NCI-H748 (cell line): ENCODE data around the gene WDCP.
"Not testable (repeated sequence)": the region's sequence is repeated elsewhere in the genome, so short reads cannot be mapped to it uniquely, and the experiment has no call there.

Source experiments
- DNase-seq: peaks from one replicate; lab custom pipeline; 2025; ENCODE audit not compliant: unreplicated experiment; lab: John Stamatoyannopoulos, UW

The WDCP gene

GRCh38 chr2:24058564-24059271 lies 11.5 kb upstream of the WDCP start:
- DNase-seq = no peak

- DNase-seq = no peak
Observed at GRCh38 chr2:24055750-24056149, 8.6 kb upstream of the WDCP start.

GRCh38 chr2:24054366-24055010 lies 7.3 kb upstream of the WDCP start:
- no peak for DNase-seq

GRCh38 chr2:24052951-24053350 lies 5.8 kb upstream of the WDCP start:
- DNase-seq = no peak

- no peak for DNase-seq
Observed at GRCh38 chr2:24051833-24052232, 4.6 kb upstream of the WDCP start.

- DNase-seq = peak; percentile 57
Observed at GRCh38 chr2:24050041-24050979, 3.1 kb upstream of the WDCP start.

- DNase-seq = peak; percentile 93
Observed at GRCh38 chr2:24049485-24050021, 2.4 kb upstream of the WDCP start, which contains the start of gene FKBP1B. Gene FKBP1B (plus strand): TSS chr2:24049741. CDS start chr2:24049850, 109 bp downstream.

- DNase-seq = peak; percentile 75
Observed at GRCh38 chr2:24048769-24049484, 1.7 kb upstream of the WDCP start.

GRCh38 chr2:24047703-24048033 lies 477 bp upstream of the WDCP start:
- no peak for DNase-seq

GRCh38 chr2:24046599-24046929 lies 627 bp downstream of the WDCP start:
- DNase-seq = no peak

- DNase-seq = no peak
Observed at GRCh38 chr2:24045511-24046508, 1.4 kb downstream of the WDCP start.

- DNase-seq = not testable (repeated sequence)
Observed at GRCh38 chr2:24043133-24043532, 4.1 kb downstream of the WDCP start.

GRCh38 chr2:24040511-24040910 lies 6.7 kb downstream of the WDCP start:
- DNase-seq = no peak

GRCh38 chr2:24038786-24039499 lies 8.2 kb downstream of the WDCP start:
- DNase-seq = no peak

- no peak for DNase-seq
Observed at GRCh38 chr2:24026233-24026632, 21.0 kb downstream of the WDCP start.

- no peak for DNase-seq
Observed at GRCh38 chr2:24024996-24025663, 22.1 kb downstream of the WDCP start.

- DNase-seq = no peak
Observed at GRCh38 chr2:24024018-24024417, 23.2 kb downstream of the WDCP start.

GRCh38 chr2:24022975-24023575 lies 24.1 kb downstream of the WDCP start:
- no peak for DNase-seq
